NCI-H2196 (cell line): ENCODE results near the gene ABAT.
"Not testable (repeated sequence)": the region's sequence is repeated elsewhere in the genome, so short reads cannot be mapped to it uniquely, and the experiment has no call there.

ENCODE experiments used
- DNase-seq: peaks from one replicate; lab custom pipeline; 2025; ENCODE audit not compliant: unreplicated experiment; lab: John Stamatoyannopoulos, UW

Gene ABAT

GRCh38 chr16:8739151-8739550 lies 64.7 kb downstream of the ABAT start:
- DNase-seq: no peak

- DNase-seq: no peak
Measured at GRCh38 chr16:8739989-8740704, 65.7 kb downstream of the ABAT start.

GRCh38 chr16:8740775-8741355 lies 66.4 kb downstream of the ABAT start:
- no peak for DNase-seq

GRCh38 chr16:8741636-8742035 lies 67.2 kb downstream of the ABAT start:
- no peak for DNase-seq

GRCh38 chr16:8742068-8742467 lies 67.7 kb downstream of the ABAT start:
- no peak for DNase-seq

- not testable (repeated sequence) for DNase-seq
Measured at GRCh38 chr16:8748944-8749343, 74.5 kb downstream of the ABAT start.

- DNase-seq: no peak
Measured at GRCh38 chr16:8751481-8752311, 77.3 kb downstream of the ABAT start.

- DNase-seq: no peak
Measured at GRCh38 chr16:8752706-8753105, 78.3 kb downstream of the ABAT start.

GRCh38 chr16:8753416-8754054 lies 79.1 kb downstream of the ABAT start:
- no peak for DNase-seq

GRCh38 chr16:8756755-8757154 lies 82.3 kb downstream of the ABAT start:
- no peak for DNase-seq

GRCh38 chr16:8758022-8758421 lies 83.6 kb downstream of the ABAT start:
- no peak for DNase-seq

- DNase-seq: no peak
Measured at GRCh38 chr16:8760021-8760420, 85.6 kb downstream of the ABAT start.

- DNase-seq: no peak
Measured at GRCh38 chr16:8761078-8761477, 86.7 kb downstream of the ABAT start.

- no peak for DNase-seq
Measured at GRCh38 chr16:8762254-8762653, 87.8 kb downstream of the ABAT start.

GRCh38 chr16:8763083-8763482 lies 88.7 kb downstream of the ABAT start:
- DNase-seq: no peak

- DNase-seq: no peak
Measured at GRCh38 chr16:8763899-8764298, 89.5 kb downstream of the ABAT start.

- DNase-seq: no peak
Measured at GRCh38 chr16:8764525-8765250, 90.3 kb downstream of the ABAT start.

GRCh38 chr16:8767176-8767575 lies 92.8 kb downstream of the ABAT start:
- DNase-seq: no peak

- DNase-seq: no peak
Measured at GRCh38 chr16:8768283-8768682, 93.9 kb downstream of the ABAT start.

- DNase-seq: no peak
Measured at GRCh38 chr16:8768692-8769091, 94.3 kb downstream of the ABAT start.

GRCh38 chr16:8773537-8773936 lies 99.1 kb downstream of the ABAT start:
- no peak for DNase-seq
